Measurements from ENCODE around the gene TMEM72.

- TF ChIP-seq, protein P1, sequence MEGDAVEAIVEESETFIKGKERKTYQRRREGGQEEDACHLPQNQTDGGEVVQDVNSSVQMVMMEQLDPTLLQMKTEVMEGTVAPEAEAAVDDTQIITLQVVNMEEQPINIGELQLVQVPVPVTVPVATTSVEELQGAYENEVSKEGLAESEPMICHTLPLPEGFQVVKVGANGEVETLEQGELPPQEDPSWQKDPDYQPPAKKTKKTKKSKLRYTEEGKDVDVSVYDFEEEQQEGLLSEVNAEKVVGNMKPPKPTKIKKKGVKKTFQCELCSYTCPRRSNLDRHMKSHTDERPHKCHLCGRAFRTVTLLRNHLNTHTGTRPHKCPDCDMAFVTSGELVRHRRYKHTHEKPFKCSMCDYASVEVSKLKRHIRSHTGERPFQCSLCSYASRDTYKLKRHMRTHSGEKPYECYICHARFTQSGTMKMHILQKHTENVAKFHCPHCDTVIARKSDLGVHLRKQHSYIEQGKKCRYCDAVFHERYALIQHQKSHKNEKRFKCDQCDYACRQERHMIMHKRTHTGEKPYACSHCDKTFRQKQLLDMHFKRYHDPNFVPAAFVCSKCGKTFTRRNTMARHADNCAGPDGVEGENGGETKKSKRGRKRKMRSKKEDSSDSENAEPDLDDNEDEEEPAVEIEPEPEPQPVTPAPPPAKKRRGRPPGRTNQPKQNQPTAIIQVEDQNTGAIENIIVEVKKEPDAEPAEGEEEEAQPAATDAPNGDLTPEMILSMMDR (IDR thresholded peaks at IDR 0.05) = no peak
- TF ChIP-seq POLR2A (IDR thresholded peaks at IDR 0.05) (no peak), POLR2AphosphoS5 (IDR thresholded peaks at IDR 0.05) (no peak)
Observed at GRCh38 chr10:44874166-44874565, 37.0 kb upstream of the TMEM72 start.

All from breast epithelium (tissue), 3 donors.